GM12878 (cell line): ENCODE data around the gene DUSP18. TPM values are rescaled to one million over a fixed set of nuclear protein-coding genes. Genes with fewer than 3 reads are reported as not detected.

Experiments used
- ATAC-seq: fragments of 200-7000 bp; cut with Tn5 transposase; 3 replicates; pipeline ENCODE4 v1.9.1; 2020; ENCODE audit warnings: mild to moderate bottlenecking, moderate library complexity
- BruUV-seq: library from RNA; stranded (reverse); fragments of 400-500 nt; replicated peaks from 2 replicates; lab custom pipeline; 2021; lab: Mats Ljungman, UMichigan
- CTCF ChIA-PET: fragments of 300-600 bp; sonication (Branson Sonifier 250); formaldehyde crosslinking; extraction: SDS; loops from one replicate; lab custom pipeline; 2021; ENCODE audit warnings: inconsistent platforms; lab: Yijun Ruan, JAX
- POLR2A ChIA-PET: fragments of 350-600 bp; formaldehyde crosslinking; extraction: SDS; loops from one replicate; lab custom pipeline; 2021; ENCODE audit warnings: inconsistent platforms; lab: Charles Lee
- RAD21 ChIA-PET: fragments of 300-600 bp; sonication (Branson Sonifier 250); formaldehyde crosslinking; loops from one replicate; lab custom pipeline; 2023; ENCODE audit warnings: antibody characterized with exemption; ENCODE audit not compliant: unreplicated experiment; lab: Charles Lee
- SMC1A ChIA-PET: fragments of 300-600 bp; sonication (Branson Sonifier 250); formaldehyde crosslinking; loops from one replicate; lab custom pipeline; 2023; ENCODE audit not compliant: unreplicated experiment, uncharacterized antibody; lab: Charles Lee
- DNase-seq: peaks from one replicate; pipeline ENCODE4 v3.0.0-alpha.2; 2011; ENCODE audit warnings: low read depth, low spot score
- FAIRE-seq: peaks from 3 replicates; lab custom pipeline; 2011; peaks lifted over from hg19 to GRCh38; lab: Jason Lieb, UNC
- H2AFZ ChIP-seq: 2 replicates; pipeline ENCODE4 v1.6.0; 2011; ENCODE audit warnings: low read depth, low read length, control low read depth; ENCODE audit not compliant: control insufficient read depth
- H3K27ac ChIP-seq: 2 replicates; pipeline ENCODE4 v1.5.1; 2011; ENCODE audit warnings: control low read depth; ENCODE audit not compliant: control insufficient read depth, insufficient read depth
- H3K27me3 ChIP-seq, 2 experiments: replicated peaks in 1 of 2; 2 replicates each; pipeline versions ENCODE4 v1.6.0 to v1.6.1; 2011; ENCODE audit warnings: low read length in 1 of 2; ENCODE audit not compliant: control insufficient read depth in 2 of 2, insufficient read depth in 2 of 2
- H3K36me3 ChIP-seq, 2 experiments: 2 replicates each; pipeline ENCODE4 v1.5.1; 2011; ENCODE audit warnings: low read length in 1 of 2; ENCODE audit not compliant: control insufficient read depth in 2 of 2, insufficient read depth in 2 of 2
- H3K4me1 ChIP-seq: 2 replicates; pipeline ENCODE4 v1.6.1; 2011; ENCODE audit warnings: mild to moderate bottlenecking, low read length, moderate library complexity, mixed read lengths; ENCODE audit not compliant: control insufficient read depth, insufficient read depth
- H3K4me2 ChIP-seq: 2 replicates; pipeline ENCODE4 v1.6.0; 2011; ENCODE audit warnings: control low read depth; ENCODE audit not compliant: control insufficient read depth, insufficient read depth
- H3K4me3 ChIP-seq: fragments of 200-600 bp; sonication (generic); 2 replicates; pipeline ENCODE4 v1.5.1; 2016
- H3K79me2 ChIP-seq: 2 replicates; pipeline ENCODE4 v1.6.0; 2011; ENCODE audit warnings: low read length; ENCODE audit not compliant: control insufficient read depth, insufficient read depth
- H3K9ac ChIP-seq: 2 replicates; pipeline ENCODE4 v1.8.0; 2011; ENCODE audit warnings: low read length, control low read depth, mixed read lengths; ENCODE audit not compliant: control insufficient read depth, insufficient read depth
- H3K9me3 ChIP-seq: replicated peaks from 3 replicates; pipeline ENCODE4 v1.5.1; 2011; ENCODE audit warnings: mild to moderate bottlenecking, low read length; ENCODE audit not compliant: control insufficient read depth, insufficient read depth
- H4K20me1 ChIP-seq: 2 replicates; pipeline ENCODE4 v1.6.0; 2011; ENCODE audit not compliant: control insufficient read depth, insufficient read depth
- BACH1 ChIP-seq: fragments of 450-650 bp; IDR thresholded peaks from 2 replicates; pipeline ENCODE4 v1.6.1; 2017; ENCODE audit warnings: mild to moderate bottlenecking, borderline replicate concordance
- EGR1 ChIP-seq, 2 experiments: IDR thresholded peaks; 1 replicate in 1 of 2; 2 replicates in 1 of 2; pipeline ENCODE4 v1.6.1; 2011 to 2012; ENCODE audit warnings: low read depth in 2 of 2, low read length in 2 of 2, borderline replicate concordance in 1 of 2, mild to moderate bottlenecking in 1 of 2, moderate library complexity in 1 of 2
- ETV6 ChIP-seq, 2 experiments: fragments of 450-650 bp in 1 of 2; IDR thresholded peaks in 1 of 2; conservative IDR thresholded peaks in 1 of 2; 2 replicates each; pipeline ENCODE4 v1.6.1; 2014; ENCODE audit warnings: antibody characterized with exemption in 1 of 2, borderline replicate concordance in 1 of 2, low read depth in 1 of 2, mild to moderate bottlenecking in 1 of 2, moderate library complexity in 1 of 2
- HDAC2 ChIP-seq: fragments of 200-600 bp; sonication (generic); IDR thresholded peaks from 2 replicates; pipeline ENCODE4 v1.6.1; 2017
- MEF2B ChIP-seq: fragments of 450-650 bp; IDR thresholded peaks from 2 replicates; pipeline ENCODE4 v1.6.1; 2018; ENCODE audit warnings: mild to moderate bottlenecking, moderate library complexity; ENCODE audit not compliant: partially characterized antibody, poor library complexity, severe bottlenecking
- NFXL1 ChIP-seq: fragments of 450-650 bp; IDR thresholded peaks from 2 replicates; pipeline ENCODE4 v1.6.1; 2017; ENCODE audit warnings: antibody characterized with exemption, mild to moderate bottlenecking, borderline replicate concordance
- NFYA ChIP-seq: IDR thresholded peaks from 2 replicates; pipeline ENCODE4 v1.6.1; 2011; ENCODE audit warnings: low read depth, mild to moderate bottlenecking, low read length, improper control_type of control experiment, borderline replicate concordance
- POLR2A ChIP-seq: IDR thresholded peaks from 2 replicates; pipeline ENCODE4 v1.6.1; 2011; ENCODE audit warnings: low read depth, mild to moderate bottlenecking, low read length
- RAD51 ChIP-seq: fragments of 450-650 bp; IDR thresholded peaks from 2 replicates; pipeline ENCODE4 v1.6.1; 2016; ENCODE audit warnings: moderate library complexity, mild to moderate bottlenecking, inconsistent platforms
- RCOR1 ChIP-seq: conservative IDR thresholded peaks from 2 replicates; pipeline ENCODE4 v1.6.1; 2012; ENCODE audit warnings: low read depth, low read length, improper control_type of control experiment
- RUNX3 ChIP-seq: IDR thresholded peaks from 2 replicates; pipeline ENCODE4 v1.6.1; 2012; ENCODE audit warnings: low read length, inconsistent platforms
- SP1 ChIP-seq: IDR thresholded peaks from one replicate; pipeline ENCODE4 v1.6.1; 2011; ENCODE audit warnings: low read depth, low read length
- SPI1 ChIP-seq: IDR thresholded peaks from 2 replicates; pipeline ENCODE4 v1.6.1; 2011; ENCODE audit warnings: low read depth, mild to moderate bottlenecking, low read length, moderate library complexity, borderline replicate concordance; ENCODE audit not compliant: insufficient read depth
- ZBED1 ChIP-seq: IDR thresholded peaks from 2 replicates; pipeline ENCODE4 v1.6.1; 2016; ENCODE audit warnings: borderline replicate concordance
- ZNF622 ChIP-seq: fragments of 450-650 bp; IDR thresholded peaks from 2 replicates; pipeline ENCODE4 v1.6.1; 2017; ENCODE audit warnings: mild to moderate bottlenecking, inconsistent platforms
- WGBS: methylation state at CpG from one replicate; pipeline ENCODE4 v1.1.6; 2016; ENCODE audit warnings: low lambda C conversion rate; ENCODE audit not compliant: insufficient replicate concordance, insufficient coverage; ENCODE audit errors: missing lambda C conversion rate; 5-methylcytosine and 5-hydroxymethylcytosine counted together
- in situ Hi-C: fragments of 300-500 bp; cut with MboI; formaldehyde crosslinking; loops from 9 replicates; pipeline ENCODE4 v1.14.3; 2018; ENCODE audit warnings: mixed read lengths
- intact Hi-C: fragments of 100-400 bp; cut with micrococcal nuclease; formaldehyde crosslinking; loops from one replicate; pipeline ENCODE4 v1.14.2; 2022; ENCODE audit not compliant: unreplicated experiment
- polyA plus RNA-seq, 11 experiments: library from polyadenylated mRNA; depleted of rRNA in 4 of 11; unstranded in 6 of 11; stranded (reverse) in 5 of 11; fragments of >200 nt; fragmentation: Nextera tagmentation in 4 of 11; fragmentation: Illumina TruSeq in 1 of 11; extraction: Ambion mirVana in 4 of 11; extraction: Trizol in 1 of 11; gene quantifications; 1 replicate in 1 of 11; 2 replicates in 10 of 11; pipeline versions ENCODE4 v1.2.1 to v1.2.3, GENCODE V29; 2011 to 2016; ENCODE audit warnings: inconsistent platforms in 2 of 11, missing spikeins in 2 of 11, low read depth in 1 of 11
- total RNA-seq, 4 experiments: library from RNA; depleted of rRNA in 3 of 4; stranded (reverse); fragments of >200 nt in 3 of 4; fragmentation: Illumina TruSeq in 1 of 4; extraction: Trizol in 1 of 4; gene quantifications; 2 replicates each; pipeline versions ENCODE4 v1.2.1 to v1.2.3, GENCODE V29; 2013 to 2021
- TF ChIP-seq, protein P1 (sequence below): fragments of 450-650 bp; IDR thresholded peaks from 2 replicates; pipeline ENCODE4 v1.6.1; 2016; ENCODE audit warnings: mild to moderate bottlenecking
- TF ChIP-seq, protein P2 (sequence below): fragments of 450-650 bp; formaldehyde crosslinking; IDR thresholded peaks from 2 replicates; pipeline ENCODE4 v1.4.0; 2022; ENCODE audit warnings: mild to moderate bottlenecking, moderate library complexity
- TF ChIP-seq, protein P3 (sequence below): IDR thresholded peaks from 2 replicates; pipeline ENCODE4 v1.6.1; 2012; ENCODE audit warnings: low read depth, low read length, improper control_type of control experiment

The DUSP18 gene
- total and polyA plus RNA-seq, 10 of the 15 experiments (the other 5 are each of a cell fraction or from before 2014, with no cell fraction given) = 1.9 to 11.9 (median 7.7) TPM

DNA sequence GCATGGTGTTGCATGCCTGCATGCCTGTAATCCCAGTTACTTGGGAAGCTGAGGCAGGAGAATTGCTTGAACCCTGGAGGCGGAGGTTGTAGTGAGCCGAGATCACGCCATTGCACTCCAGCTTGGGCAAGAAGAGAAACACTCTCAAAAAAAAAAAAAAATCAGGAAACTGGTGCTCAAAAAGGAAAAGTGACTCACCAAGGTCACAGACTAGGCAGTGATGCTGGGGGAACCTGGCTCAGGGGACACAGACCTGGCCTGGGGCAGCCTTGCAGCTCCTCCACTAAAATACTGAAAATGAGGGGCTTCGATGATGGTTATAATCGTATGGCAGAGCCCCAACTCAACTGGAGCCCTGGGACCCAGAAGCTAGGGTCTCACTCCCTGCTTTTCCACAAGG is 40.2 kb downstream of the DUSP18 start:
- POLR2A ChIA-PET = interaction anchor here (0.5 kb wide), 1 partner anchor 119 kb away, joined by 5 read pairs; no protein-coding TSS in a partner anchor
- TF ChIP-seq, protein P1, sequence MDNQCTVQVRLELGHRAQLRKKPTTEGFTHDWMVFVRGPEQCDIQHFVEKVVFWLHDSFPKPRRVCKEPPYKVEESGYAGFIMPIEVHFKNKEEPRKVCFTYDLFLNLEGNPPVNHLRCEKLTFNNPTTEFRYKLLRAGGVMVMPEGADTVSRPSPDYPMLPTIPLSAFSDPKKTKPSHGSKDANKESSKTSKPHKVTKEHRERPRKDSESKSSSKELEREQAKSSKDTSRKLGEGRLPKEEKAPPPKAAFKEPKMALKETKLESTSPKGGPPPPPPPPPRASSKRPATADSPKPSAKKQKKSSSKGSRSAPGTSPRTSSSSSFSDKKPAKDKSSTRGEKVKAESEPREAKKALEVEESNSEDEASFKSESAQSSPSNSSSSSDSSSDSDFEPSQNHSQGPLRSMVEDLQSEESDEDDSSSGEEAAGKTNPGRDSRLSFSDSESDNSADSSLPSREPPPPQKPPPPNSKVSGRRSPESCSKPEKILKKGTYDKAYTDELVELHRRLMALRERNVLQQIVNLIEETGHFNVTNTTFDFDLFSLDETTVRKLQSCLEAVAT = no peak
- no peak for TF ChIP-seq HDAC2
- TF ChIP-seq, protein P2, sequence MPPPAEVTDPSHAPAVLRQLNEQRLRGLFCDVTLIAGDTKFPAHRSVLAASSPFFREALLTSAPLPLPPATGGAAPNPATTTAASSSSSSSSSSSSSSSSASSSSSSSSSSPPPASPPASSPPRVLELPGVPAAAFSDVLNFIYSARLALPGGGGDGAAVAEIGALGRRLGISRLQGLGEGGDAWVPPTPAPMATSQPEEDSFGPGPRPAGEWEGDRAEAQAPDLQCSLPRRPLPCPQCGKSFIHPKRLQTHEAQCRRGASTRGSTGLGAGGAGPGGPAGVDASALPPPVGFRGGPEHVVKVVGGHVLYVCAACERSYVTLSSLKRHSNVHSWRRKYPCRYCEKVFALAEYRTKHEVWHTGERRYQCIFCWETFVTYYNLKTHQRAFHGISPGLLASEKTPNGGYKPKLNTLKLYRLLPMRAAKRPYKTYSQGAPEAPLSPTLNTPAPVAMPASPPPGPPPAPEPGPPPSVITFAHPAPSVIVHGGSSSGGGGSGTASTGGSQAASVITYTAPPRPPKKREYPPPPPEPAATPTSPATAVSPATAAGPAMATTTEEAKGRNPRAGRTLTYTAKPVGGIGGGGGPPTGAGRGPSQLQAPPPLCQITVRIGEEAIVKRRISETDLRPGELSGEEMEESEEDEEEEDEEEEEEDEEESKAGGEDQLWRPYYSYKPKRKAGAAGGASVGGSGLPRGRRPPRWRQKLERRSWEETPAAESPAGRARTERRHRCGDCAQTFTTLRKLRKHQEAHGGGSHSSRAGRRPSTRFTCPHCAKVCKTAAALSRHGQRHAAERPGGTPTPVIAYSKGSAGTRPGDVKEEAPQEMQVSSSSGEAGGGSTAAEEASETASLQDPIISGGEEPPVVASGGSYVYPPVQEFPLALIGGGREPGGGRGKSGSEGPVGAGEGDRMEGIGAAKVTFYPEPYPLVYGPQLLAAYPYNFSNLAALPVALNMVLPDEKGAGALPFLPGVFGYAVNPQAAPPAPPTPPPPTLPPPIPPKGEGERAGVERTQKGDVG (CRISPR knock-in tag) = no peak
- no peak for TF ChIP-seq MEF2B
- TF ChIP-seq RCOR1 = no peak
- TF ChIP-seq RUNX3 = no peak
- no peak for TF ChIP-seq RAD51
- TF ChIP-seq ZBED1 = no peak
- no peak for TF ChIP-seq ZNF622
- TF ChIP-seq ETV6 (conservative IDR thresholded peaks at IDR 0.05 in 1 of 2, IDR thresholded peaks at IDR 0.05 in 1 of 2; ENCODE audit: borderline replicate concordance in 1 of 2, low read depth in 1 of 2) = no peak
- TF ChIP-seq NFXL1 = no peak
- TF ChIP-seq, protein P3, sequence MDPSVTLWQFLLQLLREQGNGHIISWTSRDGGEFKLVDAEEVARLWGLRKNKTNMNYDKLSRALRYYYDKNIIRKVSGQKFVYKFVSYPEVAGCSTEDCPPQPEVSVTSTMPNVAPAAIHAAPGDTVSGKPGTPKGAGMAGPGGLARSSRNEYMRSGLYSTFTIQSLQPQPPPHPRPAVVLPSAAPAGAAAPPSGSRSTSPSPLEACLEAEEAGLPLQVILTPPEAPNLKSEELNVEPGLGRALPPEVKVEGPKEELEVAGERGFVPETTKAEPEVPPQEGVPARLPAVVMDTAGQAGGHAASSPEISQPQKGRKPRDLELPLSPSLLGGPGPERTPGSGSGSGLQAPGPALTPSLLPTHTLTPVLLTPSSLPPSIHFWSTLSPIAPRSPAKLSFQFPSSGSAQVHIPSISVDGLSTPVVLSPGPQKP = no peak
- TF ChIP-seq NFYA = no peak
- TF ChIP-seq POLR2A = no peak
- TF ChIP-seq SP1 = no peak
- TF ChIP-seq EGR1 (IDR thresholded peaks at IDR 0.05; ENCODE audit: borderline replicate concordance in 1 of 2, low read depth in 2 of 2, low read length in 2 of 2) = no peak
- TF ChIP-seq SPI1 = no peak
- no peak for TF ChIP-seq BACH1
- H3K4me2 ChIP-seq = no peak overlapping the region
- in situ Hi-C loops (loop anchor here (25.0 kb wide), 1 partner anchor 285 kb away; no protein-coding TSS in a partner anchor), intact Hi-C loops (no loop called here)
- CTCF ChIA-PET = interaction anchor here (0.6 kb wide), 1 partner anchor 128 kb away, joined by 4 read pairs; no protein-coding TSS in a partner anchor
- FAIRE-seq = no peak
- BruUV-seq = no TSS peak
- WGBS = 58% methylated on average over 5 of the region's 5 CpGs
- no peaks in the 10 kb centered on the region for H3K9me3 ChIP-seq
- H3K36me3 ChIP-seq = no peaks in the 10 kb centered on the region
- H3K4me1 ChIP-seq = no peaks in the 10 kb centered on the region
- SMC1A ChIA-PET = interaction anchor here (0.7 kb wide), 1 partner anchor 127 kb away, joined by 3 read pairs; no protein-coding TSS in a partner anchor
- H3K4me3 ChIP-seq = no peak overlapping the region
- no peak for ATAC-seq
- H3K27ac ChIP-seq = no peak overlapping the region
- H2AFZ ChIP-seq = no peak overlapping the region
- H4K20me1 ChIP-seq = no peaks in the 10 kb centered on the region
- no peaks in the 10 kb centered on the region for H3K27me3 ChIP-seq
- no peak for DNase-seq
- no peak overlapping the region for H3K9ac ChIP-seq
- no peaks in the 10 kb centered on the region for H3K79me2 ChIP-seq
- RAD21 ChIA-PET = interaction anchor here (0.6 kb wide), 1 partner anchor 20 kb away, joined by 5 read pairs; the partner anchor contains the start of gene TCN2
